ENCODE data around the gene BMP10. TPM values are rescaled to one million over a fixed set of nuclear protein-coding genes. Genes with fewer than 3 reads are reported as not detected.

BMP10 gene
- total RNA-seq, 1 donor from 2014 or later, result not detected

DNA sequence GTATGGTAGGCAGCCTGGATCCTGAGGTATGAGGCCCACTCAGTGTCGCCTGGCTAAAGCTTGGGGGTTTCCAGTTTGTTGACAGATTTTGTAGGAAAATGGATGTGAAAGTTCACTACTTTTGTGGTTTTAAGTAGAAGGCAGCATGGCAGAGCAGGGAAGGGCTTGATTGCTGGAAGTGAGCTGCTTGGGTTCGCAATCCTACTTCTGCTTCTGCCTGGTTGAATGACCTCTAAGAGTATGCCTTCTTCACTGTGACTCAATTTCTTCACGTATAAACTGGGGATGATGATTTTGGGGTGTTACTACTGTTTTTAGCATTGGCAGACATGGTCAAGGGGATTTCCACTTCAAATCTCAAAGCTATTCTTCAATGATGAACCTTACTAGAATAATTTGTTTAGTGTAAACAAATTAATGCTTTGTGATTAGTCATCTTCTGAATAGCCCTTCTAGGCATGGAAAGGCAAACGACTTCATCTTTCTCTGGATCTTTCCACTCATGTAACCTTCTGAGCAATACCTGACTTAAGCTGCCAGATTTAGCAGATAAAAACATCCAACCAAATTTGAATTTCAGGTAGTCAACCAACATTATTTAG lies 13.2 kb downstream of the BMP10 start:
- no peak for DNase-seq (ENCODE audit: low read depth, low spot score)
- peaks cover 17% of the 10 kb centered on the region for H3K27me3 Mint-ChIP-seq (ENCODE audit: low read depth)
- no peak overlapping the region for H3K27ac Mint-ChIP-seq (ENCODE audit: unreplicated experiment)
- no peaks in the 10 kb centered on the region for H3K9me3 Mint-ChIP-seq
- no peak for TF ChIP-seq CTCF (conservative IDR thresholded peaks at IDR 0.05)
- H3K4me1 Mint-ChIP-seq, result peaks cover 5% of the 10 kb centered on the region
- H3K4me3 Mint-ChIP-seq, result no peak overlapping the region
- H3K36me3 Mint-ChIP-seq (ENCODE audit: low read depth), result no peaks in the 10 kb centered on the region

DNA sequence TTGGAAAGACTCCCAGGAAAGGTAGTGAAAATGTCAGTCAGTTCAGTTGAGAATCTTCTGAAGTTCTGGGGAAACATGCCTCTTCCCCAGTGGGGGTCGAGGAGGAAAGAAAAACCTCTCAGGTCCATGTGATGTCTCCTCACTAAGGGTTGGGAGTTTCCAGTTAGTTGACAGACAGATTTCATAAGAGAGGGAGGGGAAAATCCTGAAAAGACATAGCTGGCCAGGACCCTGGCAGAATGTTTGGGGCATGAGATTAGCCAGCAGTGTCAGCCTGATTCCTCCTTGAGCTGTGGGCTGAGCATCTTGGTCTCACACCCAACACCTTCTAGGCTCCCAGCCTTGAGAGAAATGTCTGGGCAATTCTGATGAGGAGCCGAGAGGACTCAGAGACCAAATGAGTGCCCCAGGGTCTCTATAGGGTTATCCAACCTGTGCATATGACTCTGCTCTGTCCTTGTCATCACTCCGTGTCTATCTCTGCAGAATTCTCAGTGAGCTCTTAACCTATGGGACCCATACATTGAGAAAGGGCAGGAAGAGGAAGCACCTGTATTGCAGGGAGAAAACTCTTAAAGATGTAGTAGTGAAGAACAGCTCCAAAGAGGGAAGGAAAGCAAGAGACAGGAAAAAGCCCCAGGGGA lies 13.9 kb downstream of the BMP10 start:
- Mint-ChIP-seq H3K27ac (ENCODE audit: unreplicated experiment) (no peak overlapping the region), H3K36me3 (ENCODE audit: low read depth) (no peaks in the 10 kb centered on the region), H3K4me3 (no peak overlapping the region), H3K27me3 (ENCODE audit: low read depth) (peaks cover 13% of the 10 kb centered on the region), H3K4me1 (no peaks in the 10 kb centered on the region), H3K9me3 (no peaks in the 10 kb centered on the region)
- no peak for DNase-seq (ENCODE audit: low read depth, low spot score)
- no peak for TF ChIP-seq CTCF (conservative IDR thresholded peaks at IDR 0.05)

GRCh38 chr2:68855550-68855949 lies 15.6 kb downstream of the BMP10 start:
- Mint-ChIP-seq H3K27me3 (ENCODE audit: low read depth) (peaks cover 13% of the 10 kb centered on the region), H3K36me3 (ENCODE audit: low read depth) (no peaks in the 10 kb centered on the region), H3K4me3 (no peak overlapping the region), H3K9me3 (no peaks in the 10 kb centered on the region), H3K27ac (ENCODE audit: unreplicated experiment) (no peak overlapping the region), H3K4me1 (no peaks in the 10 kb centered on the region)
- TF ChIP-seq CTCF (conservative IDR thresholded peaks at IDR 0.05), result no peak
- DNase-seq (ENCODE audit: low read depth, low spot score), result no peak

GRCh38 chr2:68854476-68854875 lies 16.7 kb downstream of the BMP10 start:
- Mint-ChIP-seq H3K36me3 (ENCODE audit: low read depth) (no peaks in the 10 kb centered on the region), H3K27ac (ENCODE audit: unreplicated experiment) (no peak overlapping the region), H3K27me3 (ENCODE audit: low read depth) (peaks cover 16% of the 10 kb centered on the region), H3K4me1 (no peaks in the 10 kb centered on the region), H3K4me3 (no peak overlapping the region), H3K9me3 (no peaks in the 10 kb centered on the region)
- no peak for TF ChIP-seq CTCF (conservative IDR thresholded peaks at IDR 0.05)
- DNase-seq (ENCODE audit: low read depth, low spot score), result no peak

- Mint-ChIP-seq H3K9me3 (no peaks in the 10 kb centered on the region), H3K4me1 (no peaks in the 10 kb centered on the region), H3K27ac (ENCODE audit: unreplicated experiment) (no peak overlapping the region), H3K27me3 (ENCODE audit: low read depth) (peaks cover 20% of the 10 kb centered on the region), H3K4me3 (no peak overlapping the region), H3K36me3 (ENCODE audit: low read depth) (no peaks in the 10 kb centered on the region)
- TF ChIP-seq CTCF (conservative IDR thresholded peaks at IDR 0.05), result no peak
- DNase-seq (ENCODE audit: low read depth, low spot score), result no peak
Observed at GRCh38 chr2:68853915-68854314, 17.3 kb downstream of the BMP10 start.

Data from neural crest cell (in vitro differentiated cells).